Astrocyte of the cerebellum (primary cell): ENCODE data around the gene FAM161A.
"Not testable (repeated sequence)": the region's sequence is repeated elsewhere in the genome, so short reads cannot be mapped to it uniquely, and the experiment has no call there.

ENCODE experiments used
- DNase-seq: peaks from one replicate; pipeline ENCODE4 v3.0.0-alpha.2; 2011; ENCODE audit warnings: low read depth
- H3K4me3 ChIP-seq: 2 replicates; pipeline ENCODE4 v1.5.1; 2011; ENCODE audit warnings: mild to moderate bottlenecking, low read depth, low read length, moderate library complexity
- CTCF ChIP-seq: IDR thresholded peaks from 2 replicates; pipeline ENCODE4 v1.5.1; 2012; ENCODE audit warnings: low read length, low read depth, moderate library complexity, mild to moderate bottlenecking; ENCODE audit errors: missing control alignments
- in situ Hi-C: cut with HindIII; loops from 2 replicates; pipeline ENCODE4 v1.10.0; 2017; ENCODE audit warnings: low sequenced_read_pairs

The FAM161A gene

GRCh38 chr2:61857224-61857623 is 3.4 kb upstream of the FAM161A start:
- in situ Hi-C loops = no loop called here
- no peak for DNase-seq
- no peak overlapping the region for H3K4me3 ChIP-seq
- no peak for TF ChIP-seq CTCF

GRCh38 chr2:61855318-61855613 is 1.4 kb upstream of the FAM161A start:
- no peak for DNase-seq
- TF ChIP-seq CTCF = no peak
- H3K4me3 ChIP-seq = peak overlapping the region; percentile 82
- in situ Hi-C loops = no loop called here

- no peak for TF ChIP-seq CTCF
- peak; percentile 95 for DNase-seq
- H3K4me3 ChIP-seq = peak overlapping the region; percentile 82
- in situ Hi-C loops = no loop called here
Measured at GRCh38 chr2:61854564-61855317, 881 bp upstream of the FAM161A start.

GRCh38 chr2:61853086-61853846 is 594 bp downstream of the FAM161A start:
- no peak for DNase-seq
- peak overlapping the region; percentile 82 for H3K4me3 ChIP-seq
- in situ Hi-C loops = no loop called here
- TF ChIP-seq CTCF = no peak

- H3K4me3 ChIP-seq, DNase-seq, in situ Hi-C loops: not testable (repeated sequence)
Measured at GRCh38 chr2:61851270-61851669, 2.6 kb downstream of the FAM161A start.

- DNase-seq = no peak
- H3K4me3 ChIP-seq = no peak overlapping the region
- in situ Hi-C loops = no loop called here
- no peak for TF ChIP-seq CTCF
Measured at GRCh38 chr2:61845320-61845719, 8.5 kb downstream of the FAM161A start.

- TF ChIP-seq CTCF = no peak
- DNase-seq = no peak
- H3K4me3 ChIP-seq = no peak overlapping the region
- in situ Hi-C loops = no loop called here
Measured at GRCh38 chr2:61841286-61841685, 12.6 kb downstream of the FAM161A start.
